Stimulated activated CD8-positive, alpha-beta memory T cell treated with anti-CD3 and anti-CD28 coated beads, Interleukin-15, amount 100 ng/mL, for 1 hour (primary cell): Measurements from ENCODE around the gene KAT8.
"Not testable (repeated sequence)": the region's sequence is repeated elsewhere in the genome, so short reads cannot be mapped to it uniquely, and the experiment has no call there.

Experiments used
- DNase-seq: peaks from one replicate; pipeline ENCODE4 v3.0.0-alpha.2; 2020; ENCODE audit warnings: low read depth

Gene KAT8

GRCh38 chr16:31083981-31084380 lies 33.5 kb upstream of the KAT8 start:
- no peak for DNase-seq

GRCh38 chr16:31084584-31085302 lies 32.7 kb upstream of the KAT8 start:
- no peak for DNase-seq

- DNase-seq = no peak
Observed at GRCh38 chr16:31085411-31085810, 32.1 kb upstream of the KAT8 start.

GRCh38 chr16:31085873-31086628 lies 31.4 kb upstream of the KAT8 start:
- DNase-seq = no peak

- no peak for DNase-seq
Observed at GRCh38 chr16:31086629-31086906, 30.9 kb upstream of the KAT8 start.

- DNase-seq = no peak
Observed at GRCh38 chr16:31087481-31087880, 30.0 kb upstream of the KAT8 start.

- no peak for DNase-seq
Observed at GRCh38 chr16:31087971-31088370, 29.5 kb upstream of the KAT8 start.

GRCh38 chr16:31088459-31089183 lies 28.8 kb upstream of the KAT8 start, which contains the start of gene PRSS53:
TSS of gene PRSS53 (minus strand) at chr16:31088943. CDS start at chr16:31088809, 134 bp downstream.
- DNase-seq = no peak

GRCh38 chr16:31089199-31089598 lies 28.3 kb upstream of the KAT8 start:
- DNase-seq = no peak

GRCh38 chr16:31090540-31090939 lies 26.9 kb upstream of the KAT8 start:
- no peak for DNase-seq

GRCh38 chr16:31092330-31092729 lies 25.1 kb upstream of the KAT8 start:
- no peak for DNase-seq

GRCh38 chr16:31093132-31093703 lies 24.2 kb upstream of the KAT8 start:
- DNase-seq = no peak

- DNase-seq = no peak
Observed at GRCh38 chr16:31094088-31094423, 23.4 kb upstream of the KAT8 start.

GRCh38 chr16:31094424-31095120 lies 22.9 kb upstream of the KAT8 start, which contains the start of gene VKORC1:
TSS of gene VKORC1 (minus strand) at chr16:31094797. CDS start at chr16:31094729, 68 bp downstream.
- peak; percentile 63 for DNase-seq

- no peak for DNase-seq
Observed at GRCh38 chr16:31099860-31100638, 17.4 kb upstream of the KAT8 start.

- DNase-seq = not testable (repeated sequence)
Observed at GRCh38 chr16:31100876-31101641, 16.4 kb upstream of the KAT8 start.

- peak; percentile 73 for DNase-seq
Observed at GRCh38 chr16:31105677-31106213, 11.7 kb upstream of the KAT8 start.

- DNase-seq = no peak
Observed at GRCh38 chr16:31106509-31107464, 10.7 kb upstream of the KAT8 start.

GRCh38 chr16:31107465-31107867 lies 10.0 kb upstream of the KAT8 start:
- DNase-seq = no peak
